Loucy (cell line): ENCODE results near the gene CD300LG.

Source experiments
- CTCF ChIP-seq: fragments of 200-600 bp; sonication (generic); conservative IDR thresholded peaks from 2 replicates; pipeline ENCODE4 v1.5.1; 2014; ENCODE audit warnings: mild to moderate bottlenecking, antibody characterized with exemption, low read length
- EZH2phosphoT487 ChIP-seq: fragments of 200-600 bp; IDR thresholded peaks from 2 replicates; pipeline ENCODE4 v1.6.1; 2018; ENCODE audit warnings: antibody characterized with exemption, mild to moderate bottlenecking, moderate library complexity, borderline replicate concordance

DNA sequence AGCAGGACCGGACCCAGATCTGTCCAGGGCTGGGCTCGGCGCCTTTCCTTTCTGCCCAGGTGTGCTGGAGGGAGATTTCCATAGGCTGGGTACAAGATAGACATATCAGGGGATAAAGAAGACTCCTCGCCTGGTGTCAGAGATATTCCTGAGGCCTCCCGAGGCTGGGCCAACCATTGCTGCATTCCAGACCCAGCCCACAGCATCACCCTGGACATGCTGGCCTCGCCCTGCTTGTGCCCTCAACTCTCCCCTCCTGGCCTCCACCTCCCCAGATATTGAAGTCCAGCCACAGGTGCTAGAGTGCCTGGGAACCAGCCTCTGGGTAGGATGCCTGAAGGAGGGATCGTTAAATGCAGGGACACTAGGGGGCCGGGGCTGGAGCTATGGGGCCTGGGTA lies 2.1 kb downstream of the CD300LG start:
- TF ChIP-seq CTCF = no peak
- TF ChIP-seq EZH2phosphoT487 = no peak
